GM12878 (cell line): ENCODE measurements around the gene SLTM. TPM values are rescaled to one million over a fixed set of nuclear protein-coding genes. Genes with fewer than 3 reads are reported as not detected.

ENCODE experiments used
- ATAC-seq: fragments of 200-7000 bp; cut with Tn5 transposase; 3 replicates; pipeline ENCODE4 v1.9.1; 2020; ENCODE audit warnings: mild to moderate bottlenecking, moderate library complexity
- BruUV-seq: library from RNA; stranded (reverse); fragments of 400-500 nt; replicated peaks from 2 replicates; lab custom pipeline; 2021; lab: Mats Ljungman, UMichigan
- CTCF ChIA-PET: fragments of 300-600 bp; sonication (Branson Sonifier 250); formaldehyde crosslinking; extraction: SDS; loops from one replicate; lab custom pipeline; 2021; ENCODE audit warnings: inconsistent platforms; lab: Yijun Ruan, JAX
- POLR2A ChIA-PET: fragments of 350-600 bp; formaldehyde crosslinking; extraction: SDS; loops from one replicate; lab custom pipeline; 2021; ENCODE audit warnings: inconsistent platforms; lab: Charles Lee
- RAD21 ChIA-PET: fragments of 300-600 bp; sonication (Branson Sonifier 250); formaldehyde crosslinking; loops from one replicate; lab custom pipeline; 2023; ENCODE audit warnings: antibody characterized with exemption; ENCODE audit not compliant: unreplicated experiment; lab: Charles Lee
- SMC1A ChIA-PET: fragments of 300-600 bp; sonication (Branson Sonifier 250); formaldehyde crosslinking; loops from one replicate; lab custom pipeline; 2023; ENCODE audit not compliant: unreplicated experiment, uncharacterized antibody; lab: Charles Lee
- DNase-seq: peaks from one replicate; pipeline ENCODE4 v3.0.0-alpha.2; 2011; ENCODE audit warnings: low read depth, low spot score
- FAIRE-seq: peaks from 3 replicates; lab custom pipeline; 2011; peaks lifted over from hg19 to GRCh38; lab: Jason Lieb, UNC
- H2AFZ ChIP-seq: 2 replicates; pipeline ENCODE4 v1.6.0; 2011; ENCODE audit warnings: low read depth, low read length, control low read depth; ENCODE audit not compliant: control insufficient read depth
- H3K27ac ChIP-seq: 2 replicates; pipeline ENCODE4 v1.5.1; 2011; ENCODE audit warnings: control low read depth; ENCODE audit not compliant: control insufficient read depth, insufficient read depth
- H3K27me3 ChIP-seq, 2 experiments: replicated peaks in 1 of 2; 2 replicates each; pipeline versions ENCODE4 v1.6.0 to v1.6.1; 2011; ENCODE audit warnings: low read length in 1 of 2; ENCODE audit not compliant: control insufficient read depth in 2 of 2, insufficient read depth in 2 of 2
- H3K36me3 ChIP-seq, 2 experiments: 2 replicates each; pipeline ENCODE4 v1.5.1; 2011; ENCODE audit warnings: low read length in 1 of 2; ENCODE audit not compliant: control insufficient read depth in 2 of 2, insufficient read depth in 2 of 2
- H3K4me1 ChIP-seq: 2 replicates; pipeline ENCODE4 v1.6.1; 2011; ENCODE audit warnings: mild to moderate bottlenecking, low read length, moderate library complexity, mixed read lengths; ENCODE audit not compliant: control insufficient read depth, insufficient read depth
- H3K4me2 ChIP-seq: 2 replicates; pipeline ENCODE4 v1.6.0; 2011; ENCODE audit warnings: control low read depth; ENCODE audit not compliant: control insufficient read depth, insufficient read depth
- H3K4me3 ChIP-seq: fragments of 200-600 bp; sonication (generic); 2 replicates; pipeline ENCODE4 v1.5.1; 2016
- H3K79me2 ChIP-seq: 2 replicates; pipeline ENCODE4 v1.6.0; 2011; ENCODE audit warnings: low read length; ENCODE audit not compliant: control insufficient read depth, insufficient read depth
- H3K9ac ChIP-seq: 2 replicates; pipeline ENCODE4 v1.8.0; 2011; ENCODE audit warnings: low read length, control low read depth, mixed read lengths; ENCODE audit not compliant: control insufficient read depth, insufficient read depth
- H3K9me3 ChIP-seq: replicated peaks from 3 replicates; pipeline ENCODE4 v1.5.1; 2011; ENCODE audit warnings: mild to moderate bottlenecking, low read length; ENCODE audit not compliant: control insufficient read depth, insufficient read depth
- H4K20me1 ChIP-seq: 2 replicates; pipeline ENCODE4 v1.6.0; 2011; ENCODE audit not compliant: control insufficient read depth, insufficient read depth
- CHD1 ChIP-seq: IDR thresholded peaks from 2 replicates; pipeline ENCODE4 v1.6.1; 2012; ENCODE audit warnings: low read depth, low read length, improper control_type of control experiment
- CHD4 ChIP-seq: fragments of 200-600 bp; sonication (generic); IDR thresholded peaks from 2 replicates; pipeline ENCODE4 v1.6.1; 2016; ENCODE audit warnings: mild to moderate bottlenecking
- EGR1 ChIP-seq, 2 experiments: IDR thresholded peaks; 1 replicate in 1 of 2; 2 replicates in 1 of 2; pipeline ENCODE4 v1.6.1; 2011 to 2012; ENCODE audit warnings: low read depth in 2 of 2, low read length in 2 of 2, borderline replicate concordance in 1 of 2, mild to moderate bottlenecking in 1 of 2, moderate library complexity in 1 of 2
- FOXM1 ChIP-seq: IDR thresholded peaks from 2 replicates; pipeline ENCODE4 v1.6.1; 2012; ENCODE audit warnings: low read depth, mild to moderate bottlenecking, inconsistent platforms, low read length, moderate library complexity
- HDAC6 ChIP-seq: fragments of 200-600 bp; sonication (generic); IDR thresholded peaks from one replicate; pipeline ENCODE4 v1.8.0; 2017; ENCODE audit warnings: antibody characterized with exemption; ENCODE audit not compliant: unreplicated experiment
- HDGF ChIP-seq: fragments of 450-650 bp; IDR thresholded peaks from 2 replicates; pipeline ENCODE4 v1.6.1; 2016; ENCODE audit warnings: antibody characterized with exemption
- MTA2 ChIP-seq: fragments of 450-650 bp; IDR thresholded peaks from 2 replicates; pipeline ENCODE4 v1.6.1; 2016; ENCODE audit warnings: low read depth, mild to moderate bottlenecking, moderate library complexity
- MXI1 ChIP-seq: fragments of 150-350 bp; IDR thresholded peaks from 2 replicates; pipeline ENCODE4 v1.6.1; 2011; ENCODE audit warnings: low read depth, mild to moderate bottlenecking, inconsistent platforms, low read length, improper control_type of control experiment
- NKRF ChIP-seq: fragments of 450-650 bp; conservative IDR thresholded peaks from 2 replicates; pipeline ENCODE4 v1.6.1; 2017; ENCODE audit warnings: mild to moderate bottlenecking, moderate library complexity
- PBX3 ChIP-seq: IDR thresholded peaks from 2 replicates; pipeline ENCODE4 v1.6.1; 2011; ENCODE audit warnings: mild to moderate bottlenecking, low read depth, low read length, moderate library complexity; ENCODE audit not compliant: insufficient replicate concordance
- POLR2AphosphoS2 ChIP-seq: IDR thresholded peaks from 2 replicates; pipeline ENCODE4 v1.6.1; 2011; ENCODE audit warnings: low read depth, mild to moderate bottlenecking, low read length, improper control_type of control experiment, moderate library complexity
- RAD51 ChIP-seq: fragments of 450-650 bp; IDR thresholded peaks from 2 replicates; pipeline ENCODE4 v1.6.1; 2016; ENCODE audit warnings: moderate library complexity, mild to moderate bottlenecking, inconsistent platforms
- RUNX3 ChIP-seq: IDR thresholded peaks from 2 replicates; pipeline ENCODE4 v1.6.1; 2012; ENCODE audit warnings: low read length, inconsistent platforms
- SIX5 ChIP-seq: IDR thresholded peaks from 2 replicates; pipeline ENCODE4 v1.6.1; 2011; ENCODE audit warnings: mild to moderate bottlenecking, low read depth, low read length, moderate library complexity; ENCODE audit not compliant: severe bottlenecking
- SP1 ChIP-seq: IDR thresholded peaks from one replicate; pipeline ENCODE4 v1.6.1; 2011; ENCODE audit warnings: low read depth, low read length
- SUZ12 ChIP-seq: fragments of 200-600 bp; sonication (generic); IDR thresholded peaks from one replicate; pipeline ENCODE4 v1.6.1; 2018; ENCODE audit warnings: antibody characterized with exemption, mild to moderate bottlenecking; ENCODE audit not compliant: unreplicated experiment
- TARDBP ChIP-seq: IDR thresholded peaks from 2 replicates; pipeline ENCODE4 v1.6.1; 2016; ENCODE audit warnings: borderline replicate concordance
- WRNIP1 ChIP-seq: IDR thresholded peaks from 2 replicates; pipeline ENCODE4 v1.6.1; 2011; ENCODE audit warnings: low read depth, low read length, improper control_type of control experiment, borderline replicate concordance
- YY1 ChIP-seq: IDR thresholded peaks from 2 replicates; pipeline ENCODE4 v1.6.1; 2011; ENCODE audit warnings: low read depth, mild to moderate bottlenecking, low read length
- ZNF24 ChIP-seq: fragments of 450-650 bp; IDR thresholded peaks from 2 replicates; pipeline ENCODE4 v1.6.1; 2017; ENCODE audit warnings: antibody characterized with exemption, mild to moderate bottlenecking
- WGBS: methylation state at CpG from one replicate; pipeline ENCODE4 v1.1.6; 2016; ENCODE audit warnings: low lambda C conversion rate; ENCODE audit not compliant: insufficient replicate concordance, insufficient coverage; ENCODE audit errors: missing lambda C conversion rate; 5-methylcytosine and 5-hydroxymethylcytosine counted together
- in situ Hi-C: fragments of 300-500 bp; cut with MboI; formaldehyde crosslinking; loops from 9 replicates; pipeline ENCODE4 v1.14.3; 2018; ENCODE audit warnings: mixed read lengths
- intact Hi-C: fragments of 100-400 bp; cut with micrococcal nuclease; formaldehyde crosslinking; loops from one replicate; pipeline ENCODE4 v1.14.2; 2022; ENCODE audit not compliant: unreplicated experiment
- polyA plus RNA-seq, 11 experiments: library from polyadenylated mRNA; depleted of rRNA in 4 of 11; unstranded in 6 of 11; stranded (reverse) in 5 of 11; fragments of >200 nt; fragmentation: Nextera tagmentation in 4 of 11; fragmentation: Illumina TruSeq in 1 of 11; extraction: Ambion mirVana in 4 of 11; extraction: Trizol in 1 of 11; gene quantifications; 1 replicate in 1 of 11; 2 replicates in 10 of 11; pipeline versions ENCODE4 v1.2.1 to v1.2.3, GENCODE V29; 2011 to 2016; ENCODE audit warnings: inconsistent platforms in 2 of 11, missing spikeins in 2 of 11, low read depth in 1 of 11
- total RNA-seq, 4 experiments: library from RNA; depleted of rRNA in 3 of 4; stranded (reverse); fragments of >200 nt in 3 of 4; fragmentation: Illumina TruSeq in 1 of 4; extraction: Trizol in 1 of 4; gene quantifications; 2 replicates each; pipeline versions ENCODE4 v1.2.1 to v1.2.3, GENCODE V29; 2013 to 2021

Gene SLTM
- total and polyA plus RNA-seq, 10 of the 15 experiments (the other 5 are each of a cell fraction or from before 2014, with no cell fraction given) = 50.5 to 152 (median 90.9) TPM

DNA sequence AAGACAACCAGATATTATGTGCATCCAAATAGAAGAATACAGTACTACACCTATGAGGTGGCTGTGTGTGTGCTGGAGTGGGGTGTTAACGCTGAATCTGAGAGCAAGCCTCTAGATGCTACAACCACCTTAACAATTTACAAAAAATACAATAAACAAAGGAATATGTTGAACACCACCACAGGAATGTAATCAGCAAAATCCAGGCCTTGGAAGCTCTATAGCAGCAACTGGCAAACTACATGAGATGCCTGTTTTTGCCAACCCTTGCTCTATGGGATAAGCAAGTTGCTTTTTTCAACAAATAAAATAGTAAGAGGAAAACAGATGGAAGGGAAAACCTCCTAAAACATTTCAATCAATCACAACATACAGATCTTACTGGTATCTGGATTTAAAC is 23.9 kb downstream of the SLTM start:
- ChIA-PET RAD21 (no interaction called here), SMC1A (no interaction called here), POLR2A (no interaction called here), CTCF (interaction anchor here (1.0 to 1.2 kb wide), 2 partner anchors 30 to 682 kb away, joined by 5 to 6 read pairs; no protein-coding TSS in a partner anchor)
- no peaks in the 10 kb centered on the region for H3K4me1 ChIP-seq
- in situ Hi-C loops = no loop called here
- FAIRE-seq = no peak
- no peaks in the 10 kb centered on the region for H3K9me3 ChIP-seq
- no peak overlapping the region for H3K4me2 ChIP-seq
- H3K79me2 ChIP-seq = peaks cover 9% of the 10 kb centered on the region
- WGBS = 100% methylated on average over 1 of the region's 1 CpG
- TF ChIP-seq FOXM1 = no peak
- TF ChIP-seq MTA2 = no peak
- TF ChIP-seq HDGF = no peak
- no peak for TF ChIP-seq SIX5
- no peak for TF ChIP-seq CHD4
- TF ChIP-seq RUNX3 = no peak
- TF ChIP-seq SUZ12 = no peak
- TF ChIP-seq CHD1 = no peak
- no peak for TF ChIP-seq MXI1
- TF ChIP-seq RAD51 = no peak
- no peak for TF ChIP-seq EGR1 (IDR thresholded peaks at IDR 0.05; ENCODE audit: borderline replicate concordance in 1 of 2, low read depth in 2 of 2, low read length in 2 of 2)
- no peak for TF ChIP-seq NKRF
- TF ChIP-seq ZNF24 = no peak
- no peak for TF ChIP-seq HDAC6
- TF ChIP-seq WRNIP1 = no peak
- TF ChIP-seq POLR2AphosphoS2 = no peak
- no peak for TF ChIP-seq TARDBP
- no peak for TF ChIP-seq SP1
- TF ChIP-seq YY1 = no peak
- no peak for TF ChIP-seq PBX3
- no peak overlapping the region for H3K27ac ChIP-seq
- H3K27me3 ChIP-seq = no peaks in the 10 kb centered on the region
- no peaks in the 10 kb centered on the region for H4K20me1 ChIP-seq
- intact Hi-C loops = no loop called here
- peaks cover 0 to 31% of the 10 kb centered on the region in 2 experiments for H3K36me3 ChIP-seq
- H3K9ac ChIP-seq = no peak overlapping the region
- ATAC-seq = no peak
- H3K4me3 ChIP-seq = no peak overlapping the region
- BruUV-seq = no TSS peak
- H2AFZ ChIP-seq = no peak overlapping the region
- DNase-seq = no peak
